Stimulated activated CD8-positive, alpha-beta memory T cell treated with anti-CD3 and anti-CD28 coated beads, Interleukin-4, amount 100 ng/mL, for 1 hour (primary cell): ENCODE data around the gene CALML5.

Experiments
- DNase-seq, 2 donors: peaks; one replicate each; pipeline ENCODE4 v3.0.0-alpha.2; 2020; ENCODE audit warnings: low read depth in 2 of 2, low spot score in 1 of 2

CALML5 gene

DNA sequence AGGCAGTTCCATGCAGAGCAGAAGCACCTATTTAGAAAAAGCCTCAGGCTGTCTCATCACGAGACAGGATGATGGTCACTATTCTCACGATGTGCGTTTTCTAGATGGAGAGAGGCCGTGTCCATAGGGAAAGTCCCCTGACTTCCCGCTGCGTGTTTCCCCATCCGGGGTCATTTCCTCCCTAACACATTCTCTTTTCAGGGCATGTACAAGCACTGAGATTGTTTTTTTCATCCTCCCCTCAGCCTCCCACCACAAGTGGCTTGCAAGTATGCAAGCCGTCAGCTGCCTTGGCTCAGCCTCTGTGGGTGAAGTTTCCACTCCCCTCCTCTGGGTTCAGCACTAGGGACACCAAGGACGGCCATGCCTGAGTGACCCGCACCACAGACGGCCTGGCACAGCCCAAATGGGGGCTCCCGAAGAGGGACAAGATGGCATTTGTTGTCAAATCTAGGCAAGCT, 2.7 kb upstream of the CALML5 start:
- no peak for DNase-seq

DNA sequence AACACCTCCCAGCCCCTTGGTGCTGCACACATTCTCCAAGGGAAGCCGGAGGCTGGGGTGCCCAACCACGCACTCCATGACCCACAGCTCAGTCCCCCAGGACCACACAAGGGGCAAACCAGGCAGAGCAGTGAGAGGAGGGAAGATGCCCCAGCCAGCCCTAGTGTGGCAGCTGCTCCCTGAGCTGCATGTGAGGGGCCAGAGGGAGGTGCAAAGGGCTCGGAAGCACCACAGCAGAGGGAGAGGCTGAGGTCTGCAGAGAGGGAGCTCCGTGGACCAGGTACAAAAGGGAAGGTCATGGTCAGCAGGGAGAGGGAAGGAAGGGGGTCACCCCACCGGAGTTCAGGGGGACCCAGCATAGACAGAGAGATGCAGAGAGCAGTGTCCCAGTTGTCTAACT, 1.5 kb upstream of the CALML5 start:
- no peak for DNase-seq

DNA sequence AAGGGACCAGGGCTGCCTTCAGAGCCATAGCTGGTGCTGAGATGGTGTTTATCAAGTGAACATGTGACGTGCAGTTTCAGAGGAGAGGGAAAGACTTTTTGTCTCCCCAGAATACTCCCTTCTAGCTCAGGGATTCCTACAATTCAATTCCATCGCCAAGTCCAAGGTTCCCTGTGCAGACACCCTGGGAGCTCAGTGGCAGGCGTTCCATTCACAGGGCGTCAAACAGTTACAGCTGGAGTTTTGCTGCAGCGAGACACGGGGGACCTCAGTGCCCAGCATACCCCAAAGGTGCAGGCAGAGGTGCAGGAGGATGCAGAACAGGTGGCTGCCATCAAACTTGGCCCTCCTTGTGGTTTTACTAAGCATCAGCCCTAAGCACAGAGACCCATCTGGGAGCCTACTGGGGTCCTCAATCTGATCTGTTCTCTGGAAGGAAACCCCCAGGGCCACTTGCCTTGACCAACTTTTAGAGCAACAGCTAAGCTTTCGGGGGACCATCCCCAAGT, 846 bp upstream of the CALML5 start:
- no peak for DNase-seq

DNA sequence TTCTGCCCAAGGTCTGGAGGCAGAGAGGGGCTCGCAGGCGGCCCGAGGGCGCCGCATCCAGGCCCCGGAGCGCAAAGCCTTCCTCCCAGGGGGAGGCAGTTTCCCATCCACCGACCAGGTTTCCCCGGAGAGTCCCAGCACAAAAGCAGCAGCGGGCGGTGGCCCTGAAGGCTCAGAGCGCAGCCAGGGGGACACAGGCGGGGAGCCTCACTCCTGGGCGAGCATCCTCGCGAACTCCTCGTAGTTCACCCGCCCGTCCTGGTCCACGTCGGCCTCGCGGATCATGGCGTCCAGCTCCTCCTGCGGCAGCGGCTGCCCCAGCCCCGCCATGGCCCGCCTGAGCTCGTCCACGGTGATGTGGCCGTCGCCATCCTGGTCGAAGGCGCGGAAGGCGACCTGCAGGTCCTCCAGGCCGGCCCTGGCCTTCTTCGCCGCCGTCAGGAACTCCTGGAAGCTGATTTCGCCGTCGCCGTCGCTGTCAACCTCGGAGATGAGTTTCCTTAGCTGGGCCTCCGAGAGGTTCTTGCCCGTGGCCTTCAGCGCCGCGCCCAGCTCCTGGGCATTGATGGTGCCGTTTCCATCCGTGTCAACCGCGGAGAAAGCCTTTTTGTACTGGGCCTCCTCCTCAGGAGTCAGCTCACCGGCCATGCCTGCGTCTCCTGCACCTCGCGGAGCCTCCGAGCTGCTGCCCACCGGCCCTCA, 428 bp downstream of the CALML5 start:
- no peak for DNase-seq

DNA sequence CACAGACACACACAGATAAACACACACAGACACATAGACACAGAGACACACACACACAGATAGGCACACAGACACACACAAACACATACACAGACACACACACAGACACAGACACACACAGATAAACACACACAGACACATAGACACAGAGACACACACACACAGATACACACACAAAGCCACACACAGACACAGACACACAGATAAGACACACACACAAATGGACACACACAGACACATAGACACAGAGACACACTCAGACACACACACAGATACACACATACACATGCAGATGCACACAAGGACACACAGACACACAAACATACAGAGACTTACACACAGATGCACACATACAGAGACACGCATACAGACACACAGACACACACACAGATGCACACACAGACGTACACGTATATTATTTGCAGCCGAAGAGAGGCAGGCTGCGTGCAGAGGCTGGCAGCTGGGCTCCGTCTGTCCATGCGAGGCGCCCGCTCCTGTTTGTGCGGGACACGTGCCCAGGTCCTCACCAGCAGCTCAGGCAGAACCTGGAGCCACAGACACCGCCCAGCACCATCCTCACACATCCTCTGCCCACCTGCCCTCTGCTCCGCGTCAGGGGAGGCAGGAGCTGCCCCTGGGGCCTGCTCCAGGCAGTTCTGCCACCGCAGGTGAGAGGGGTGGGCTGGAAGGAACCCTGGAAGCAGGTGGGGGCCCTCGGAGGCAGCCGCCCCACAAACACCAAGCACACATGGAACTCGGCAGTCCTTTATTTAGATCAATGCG, 1.2 kb downstream of the CALML5 start:
- DNase-seq = no peak

DNA sequence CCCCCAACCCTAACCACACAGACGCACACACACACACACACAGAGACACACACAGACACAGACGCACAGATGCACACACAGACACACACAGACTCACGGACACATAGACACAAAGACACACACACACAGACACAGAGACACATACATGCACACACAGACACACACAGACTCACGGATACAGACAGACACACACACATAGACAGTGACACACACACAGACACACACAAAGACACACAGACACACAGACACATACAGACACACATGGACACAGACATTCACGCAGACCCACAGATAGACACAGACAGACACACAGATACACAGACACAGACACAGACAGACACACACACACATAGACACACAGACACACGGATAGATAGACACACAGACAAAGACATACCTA, 2.1 kb downstream of the CALML5 start:
- DNase-seq = no peak

DNA sequence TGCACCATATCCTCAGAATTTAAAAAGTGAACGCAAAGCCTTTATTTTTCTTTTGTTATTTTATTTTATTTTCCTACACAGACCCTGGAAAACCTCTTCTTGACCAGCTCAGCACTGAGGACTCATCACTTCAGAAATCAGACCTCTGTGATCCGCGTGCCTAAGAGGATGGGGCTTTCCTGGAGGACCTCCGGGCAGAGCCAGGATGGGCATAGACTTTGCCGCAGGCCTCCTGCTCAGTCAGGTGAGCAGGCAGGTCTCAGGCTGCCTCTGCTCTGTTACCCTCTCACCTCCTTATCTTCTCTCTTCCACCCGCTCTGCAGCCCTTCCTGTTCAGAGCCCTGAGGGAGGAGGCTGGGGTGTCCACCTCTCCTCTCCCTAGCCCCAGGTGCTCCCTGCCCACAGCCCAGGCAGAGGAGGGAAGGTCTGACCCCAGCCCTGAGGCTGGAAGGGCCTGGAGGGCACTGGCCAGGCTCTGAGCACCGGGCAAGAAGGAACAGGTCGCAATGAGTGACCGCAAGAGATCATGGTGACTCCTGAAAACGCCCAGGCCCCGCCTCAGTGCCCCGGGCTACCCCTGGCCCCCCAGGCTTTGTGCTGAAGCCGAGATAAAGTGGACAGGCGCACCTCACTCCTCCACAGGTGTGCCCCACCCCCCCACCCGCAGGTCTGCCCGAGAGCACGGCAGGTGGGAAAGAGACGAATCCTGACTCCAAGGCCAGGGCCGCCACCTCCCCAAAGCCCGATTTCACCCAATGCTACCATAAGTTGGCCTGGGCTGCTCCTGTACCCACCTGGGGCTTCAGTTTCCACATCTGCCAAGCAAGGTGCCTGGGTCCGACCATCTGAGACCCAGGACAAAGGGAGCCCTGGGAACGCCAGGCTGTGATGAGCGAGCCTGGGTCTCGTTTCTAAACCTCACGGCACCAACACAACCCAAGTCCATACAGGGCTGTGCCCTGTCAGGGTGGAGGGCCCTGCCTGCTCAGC, 2.8 kb downstream of the CALML5 start:
- DNase-seq = no peak

DNA sequence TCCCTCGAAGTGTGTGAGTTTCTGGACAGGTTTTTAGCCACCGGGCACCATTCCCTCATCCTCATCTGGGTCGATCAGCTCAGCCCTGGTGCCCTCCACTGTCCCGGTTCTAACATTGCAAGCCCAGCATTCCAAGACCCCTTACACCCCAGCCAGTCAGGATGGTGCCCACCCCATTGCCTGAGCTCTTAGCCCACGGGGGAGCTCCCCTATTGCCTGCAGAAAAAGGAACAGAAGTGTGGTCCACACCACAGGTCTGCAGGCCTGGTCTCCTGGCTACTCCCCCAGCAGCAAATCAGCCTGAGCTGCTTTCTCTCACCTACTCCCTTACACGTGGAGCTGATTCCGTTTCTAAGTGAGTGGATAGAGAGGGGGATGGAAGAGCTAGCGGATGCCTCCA, 4.8 kb downstream of the CALML5 start:
- no peak for DNase-seq

DNA sequence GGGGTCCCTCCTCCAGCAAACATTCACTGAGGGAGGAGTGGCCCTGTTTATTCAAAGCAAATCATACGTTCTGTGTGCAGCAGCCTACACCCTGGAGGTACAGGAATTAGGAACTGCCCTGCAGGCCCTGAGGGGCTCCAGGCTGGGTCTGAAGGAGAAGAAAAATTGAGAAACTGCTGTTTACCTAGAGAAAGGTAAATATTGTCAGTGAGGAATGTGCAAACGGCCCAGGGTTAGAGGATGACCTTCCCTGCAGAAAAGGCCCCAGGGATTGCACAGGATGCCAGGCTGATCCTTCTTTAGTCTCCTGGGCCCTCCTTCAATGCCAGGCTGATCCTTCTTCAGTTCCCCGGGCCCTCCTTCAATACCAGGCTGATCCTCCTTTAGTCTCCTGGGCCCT, 5.7 kb downstream of the CALML5 start:
- no peak for DNase-seq

DNA sequence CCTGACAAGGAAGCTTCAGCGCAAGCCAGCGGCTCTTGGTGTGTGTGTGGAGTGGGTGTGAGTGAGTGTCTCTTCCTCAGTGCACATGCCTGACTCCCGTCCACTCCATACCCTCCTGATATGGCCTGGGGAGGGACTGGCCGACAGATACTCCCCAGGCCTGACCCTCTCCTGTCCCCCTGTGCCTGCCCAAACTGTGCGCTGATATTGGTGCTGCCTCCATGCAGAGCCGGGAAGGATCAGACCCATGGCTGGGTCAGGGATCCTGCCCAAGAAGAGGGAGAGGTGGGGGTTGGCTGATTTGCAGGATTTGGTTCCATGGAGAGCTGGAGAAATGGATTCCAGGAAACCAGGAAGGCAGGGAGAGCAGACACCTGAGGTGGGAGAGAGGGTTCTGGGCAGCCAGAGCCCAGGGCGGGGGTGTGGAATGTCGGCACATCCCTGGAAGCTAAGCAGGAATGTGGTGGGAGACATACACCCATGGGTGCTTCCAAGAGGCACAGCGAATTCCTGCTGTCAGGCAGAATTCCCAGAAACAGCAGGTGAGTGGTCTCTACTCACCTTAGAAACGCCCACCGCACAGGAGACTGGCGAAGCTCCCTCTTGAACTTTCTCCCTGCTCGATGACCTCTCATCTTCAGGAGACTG, 6.3 kb downstream of the CALML5 start:
- DNase-seq = no peak

DNA sequence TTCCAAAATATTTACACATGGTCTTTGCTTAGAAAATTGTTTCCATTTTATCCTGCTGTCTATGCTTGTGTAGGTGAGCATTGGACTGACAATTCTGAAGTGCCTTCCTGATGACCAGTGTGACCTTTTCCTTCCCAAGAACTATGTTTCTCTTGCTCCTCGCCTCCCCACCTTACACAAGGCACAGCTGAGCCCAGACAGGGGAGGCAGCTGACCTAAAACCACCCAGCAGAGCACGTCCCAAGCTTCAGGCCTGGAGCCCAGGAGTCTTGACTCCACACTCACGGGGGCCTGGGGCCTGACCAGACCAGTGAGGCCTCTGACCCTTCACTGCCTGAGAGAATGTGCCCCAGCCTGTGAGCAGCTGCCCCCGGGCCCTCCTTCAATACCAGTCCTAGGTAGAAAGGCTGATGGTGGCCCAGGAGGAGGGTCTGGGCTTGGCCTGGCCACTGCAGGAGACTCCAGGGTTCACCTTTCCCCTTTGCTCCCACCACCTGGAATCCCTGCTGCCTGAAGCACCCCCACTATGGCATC, 7.0 kb downstream of the CALML5 start:
- DNase-seq = no peak

DNA sequence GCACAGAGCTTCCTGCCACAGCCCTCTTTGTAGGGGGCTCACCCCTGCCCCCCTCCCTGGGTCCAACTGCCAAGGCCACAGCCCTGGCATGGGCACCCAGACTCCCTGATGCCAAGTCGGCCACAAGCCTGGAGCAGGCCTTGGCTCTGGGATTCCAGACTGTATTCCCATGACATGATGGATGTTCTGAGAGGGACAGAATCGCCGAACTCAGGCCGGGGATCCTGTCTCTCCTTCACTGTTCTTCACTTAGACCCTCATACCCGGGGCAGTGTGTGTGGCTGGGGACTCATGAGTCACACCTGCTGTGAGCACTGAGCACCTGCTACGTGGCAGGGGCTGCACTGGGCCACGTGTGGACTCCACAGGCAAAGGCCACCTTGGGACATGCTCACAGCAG, 7.9 kb downstream of the CALML5 start:
- no peak for DNase-seq

DNA sequence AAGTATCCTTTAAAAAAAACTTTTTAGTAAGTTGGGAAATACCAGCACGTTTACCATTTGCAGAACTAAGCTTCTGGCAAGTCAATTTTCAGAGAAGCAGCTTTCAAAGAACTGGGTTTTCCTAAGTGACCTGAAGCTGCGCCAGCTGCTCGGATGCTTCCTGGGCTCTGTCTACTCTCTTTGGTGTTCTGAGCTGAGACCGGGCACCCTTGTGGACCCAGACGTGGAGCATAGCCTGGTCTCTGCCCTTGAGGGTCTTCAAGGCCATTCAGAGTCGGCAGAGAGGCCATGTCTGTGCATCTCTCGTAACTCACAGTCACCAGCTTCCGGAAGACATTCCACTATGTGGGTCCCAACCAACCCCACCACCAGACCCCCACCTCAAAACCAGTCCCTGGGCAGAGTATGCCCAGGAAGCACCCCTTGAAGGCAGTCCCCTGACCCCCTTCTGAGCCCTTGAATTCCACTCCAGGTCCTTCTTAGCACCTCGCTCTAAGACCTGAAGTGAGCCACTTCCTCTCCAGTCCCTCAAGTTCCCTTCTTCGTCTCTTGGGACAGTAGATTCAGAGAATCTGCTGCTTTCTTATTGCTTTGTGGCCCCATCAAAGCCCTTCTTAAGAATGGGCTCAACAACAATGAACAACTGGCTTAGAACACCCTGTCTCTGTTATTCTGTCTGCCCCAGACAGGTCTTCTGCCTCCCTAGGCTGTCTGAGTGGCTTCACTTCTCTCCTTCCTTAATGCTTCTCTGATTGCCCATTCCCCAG, 8.5 kb downstream of the CALML5 start:
- no peak for DNase-seq

DNA sequence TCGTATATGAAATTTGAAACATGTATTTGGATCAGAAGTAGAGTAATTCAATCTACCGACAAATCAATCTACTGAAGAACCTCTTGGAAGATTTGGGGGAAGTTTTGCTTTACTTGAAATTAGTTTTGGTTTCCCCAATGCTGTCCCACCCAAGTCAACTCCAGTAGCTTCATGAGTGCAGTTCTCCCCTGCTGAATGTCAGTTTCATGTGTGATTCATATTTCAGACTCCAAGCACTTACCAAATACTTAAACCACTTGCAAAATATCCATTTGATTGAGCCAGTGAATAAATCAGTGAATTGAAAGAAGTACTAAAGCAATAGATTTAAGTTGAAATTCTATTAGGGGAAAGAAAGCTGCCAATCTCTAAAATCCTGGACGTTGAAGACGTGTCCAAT, 9.3 kb downstream of the CALML5 start:
- no peak for DNase-seq

DNA sequence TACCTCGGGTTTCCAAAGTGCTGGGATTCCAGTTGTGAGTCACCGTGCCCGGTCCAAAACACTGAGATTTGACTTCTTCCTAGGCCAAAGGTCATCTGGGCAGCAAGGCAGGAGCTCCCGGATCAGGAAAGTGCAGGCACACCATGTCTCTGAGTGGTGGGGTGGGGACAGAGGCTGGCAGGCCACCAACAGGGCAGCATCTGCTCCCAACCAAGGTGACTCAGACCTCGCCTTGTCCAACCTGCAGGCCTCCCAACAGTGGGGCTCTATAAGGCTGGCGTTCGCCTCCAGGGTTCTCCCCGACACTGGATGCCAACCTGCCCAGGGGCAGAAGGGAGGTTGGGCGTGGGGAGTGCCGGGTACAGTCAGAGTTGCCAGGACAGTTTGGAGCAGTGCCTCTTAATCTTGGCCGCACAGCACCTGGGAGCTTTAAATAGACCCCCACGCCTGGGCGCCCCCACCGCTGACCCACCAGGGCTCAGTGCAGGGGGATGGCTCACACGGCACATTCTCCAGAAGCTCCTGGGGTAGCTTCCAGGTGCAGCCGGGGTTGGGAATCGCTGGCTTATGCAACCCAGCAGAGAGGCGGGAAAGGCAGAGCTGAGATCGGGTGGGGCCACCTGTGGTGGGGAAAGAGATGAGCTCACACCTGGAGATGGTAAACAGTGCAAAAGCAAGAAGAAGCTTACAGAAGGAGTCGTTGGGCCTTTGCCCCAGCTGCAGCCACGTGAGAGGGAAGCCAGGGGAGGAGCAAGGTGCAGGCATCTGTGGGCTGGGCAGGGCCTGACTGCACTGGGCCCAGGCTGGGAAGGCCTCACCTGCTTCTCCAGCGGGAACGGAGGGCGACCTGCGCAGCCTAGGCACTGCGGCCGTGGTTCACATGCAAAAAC, 10.9 kb downstream of the CALML5 start:
- DNase-seq = no peak

DNA sequence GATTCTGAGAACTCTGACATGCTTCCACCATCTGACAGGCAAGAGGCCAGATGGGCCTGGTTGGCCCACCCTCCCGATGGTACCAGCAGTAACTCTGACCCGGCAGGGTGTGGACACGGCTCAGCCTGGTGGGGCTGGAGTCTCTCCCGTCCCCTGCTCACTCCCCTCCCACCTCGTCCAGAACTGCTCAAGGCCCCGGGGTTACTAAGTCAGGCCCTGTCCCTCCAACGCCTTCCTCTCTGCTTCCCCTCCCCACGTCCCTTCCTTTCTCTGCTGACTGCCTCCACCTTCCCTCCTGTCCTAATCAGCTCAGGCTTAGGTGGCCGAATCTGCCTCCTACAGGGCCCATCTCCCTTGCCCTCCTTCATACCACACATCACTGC, 12.5 kb downstream of the CALML5 start:
- no peak for DNase-seq

DNA sequence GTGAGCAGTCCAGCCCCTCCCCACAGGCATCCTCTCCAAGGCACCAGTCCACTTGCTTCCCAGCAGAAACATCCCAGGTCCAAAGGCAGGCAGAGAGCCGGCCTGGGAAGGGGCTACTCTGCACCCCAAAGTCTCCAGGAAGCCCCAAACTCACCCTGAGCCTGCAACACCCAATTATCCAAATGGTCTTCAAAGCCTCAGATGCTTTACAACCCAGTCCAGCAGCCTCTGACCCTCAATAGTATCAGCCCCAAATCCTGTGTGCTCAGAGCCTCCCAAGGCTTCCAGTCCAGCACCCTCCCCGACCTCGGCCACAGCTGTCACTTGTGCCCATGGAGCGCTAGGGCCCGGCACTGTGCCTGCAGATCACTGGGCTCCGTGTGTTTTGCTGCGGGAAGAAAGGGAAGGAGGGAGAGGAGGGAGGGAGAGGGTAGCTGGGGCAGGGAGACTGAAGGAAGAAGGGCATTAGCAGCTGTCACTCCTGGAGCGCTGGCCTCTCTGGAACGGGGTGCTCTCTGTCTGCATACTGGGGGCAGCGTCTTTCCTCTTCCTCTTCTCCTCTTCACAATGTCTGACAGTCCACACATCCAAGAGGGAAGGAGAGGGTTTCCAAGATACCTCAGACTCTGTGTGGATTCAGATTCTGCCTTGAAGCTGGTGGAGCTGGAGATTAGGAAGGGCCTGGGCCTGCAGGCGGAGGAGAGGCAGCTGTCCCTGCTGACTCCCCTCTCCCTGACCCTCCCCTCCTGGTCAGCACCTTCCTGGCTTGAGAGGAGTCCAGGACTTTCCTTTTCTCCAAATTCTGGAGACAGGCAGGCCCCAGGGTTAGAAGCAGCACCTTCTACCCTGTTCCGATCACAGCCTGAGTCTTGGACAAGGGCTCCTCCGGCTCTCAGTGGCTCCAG, 13.2 kb downstream of the CALML5 start:
- DNase-seq = no peak

DNA sequence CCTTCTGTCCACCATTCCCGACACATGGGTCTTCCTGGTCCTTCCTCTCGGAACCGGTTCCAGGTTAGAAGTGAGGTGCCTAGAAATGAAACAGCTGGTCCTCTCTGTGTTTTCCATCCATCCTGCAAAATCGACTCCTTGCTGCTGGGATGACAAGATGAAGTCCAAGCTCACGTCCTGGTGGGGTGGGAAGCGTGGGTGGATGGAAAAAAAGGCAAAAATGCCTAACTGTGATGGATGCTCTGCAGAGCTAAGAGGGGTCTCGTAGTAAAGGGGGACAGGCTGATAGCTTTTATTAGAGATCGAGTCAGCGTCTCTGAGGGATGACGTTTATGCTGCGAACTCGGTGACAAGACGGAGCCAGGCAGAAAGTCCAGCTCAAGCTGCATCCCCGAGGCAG, 14.1 kb downstream of the CALML5 start:
- no peak for DNase-seq
